Kidney epithelial cell (primary cell): ENCODE measurements around the gene ROR1. TPM values are rescaled to one million over a fixed set of nuclear protein-coding genes. Genes with fewer than 3 reads are reported as not detected.

Experiments used
- DNase-seq: peaks from one replicate; pipeline ENCODE4 v3.0.0-alpha.2; 2010; ENCODE audit warnings: low read depth
- H3K27me3 ChIP-seq: 2 replicates; pipeline ENCODE4 v1.6.0; 2011; ENCODE audit warnings: low read length; ENCODE audit not compliant: control insufficient read depth, insufficient read depth
- H3K36me3 ChIP-seq: 2 replicates; pipeline ENCODE4 v1.5.1; 2011; ENCODE audit warnings: low read length; ENCODE audit not compliant: control insufficient read depth, insufficient read depth
- H3K4me3 ChIP-seq: 2 replicates; pipeline ENCODE4 v1.5.1; 2011; ENCODE audit warnings: low read depth, mild to moderate bottlenecking, control low read depth, low read length
- CTCF ChIP-seq: IDR thresholded peaks from 2 replicates; pipeline ENCODE4 v1.5.1; 2011; ENCODE audit warnings: mild to moderate bottlenecking, moderate library complexity, low read length, control low read depth, inconsistent platforms; ENCODE audit not compliant: insufficient read depth, poor library complexity, severe bottlenecking
- total RNA-seq: library from RNA; depleted of rRNA; stranded (reverse); fragments of >200 nt; gene quantifications from 2 replicates; pipeline ENCODE4 v1.2.3, GENCODE V29; 2015

Gene ROR1
- total RNA-seq, 1 donor from 2014 or later, result 21.5 TPM

GRCh38 chr1:63945943-63946342, 172.1 kb downstream of the ROR1 start:
- H3K36me3 ChIP-seq, result no peaks in the 10 kb centered on the region
- no peaks in the 10 kb centered on the region for H3K27me3 ChIP-seq
- no peak for DNase-seq
- no peak overlapping the region for H3K4me3 ChIP-seq
- TF ChIP-seq CTCF, result no peak

GRCh38 chr1:63946866-63947491, 173.2 kb downstream of the ROR1 start:
- no peak overlapping the region for H3K4me3 ChIP-seq
- TF ChIP-seq CTCF, result no peak
- DNase-seq, result no peak
- no peaks in the 10 kb centered on the region for H3K36me3 ChIP-seq
- no peaks in the 10 kb centered on the region for H3K27me3 ChIP-seq

GRCh38 chr1:63947904-63948303, 174.1 kb downstream of the ROR1 start:
- DNase-seq, result no peak
- Histone ChIP-seq H3K27me3 (no peaks in the 10 kb centered on the region), H3K36me3 (no peaks in the 10 kb centered on the region), H3K4me3 (no peak overlapping the region)
- no peak for TF ChIP-seq CTCF

- no peak overlapping the region for H3K4me3 ChIP-seq
- H3K27me3 ChIP-seq, result no peaks in the 10 kb centered on the region
- no peaks in the 10 kb centered on the region for H3K36me3 ChIP-seq
- no peak for TF ChIP-seq CTCF
- DNase-seq, result no peak
These were observed 176.2 kb downstream of the ROR1 start for GRCh38 chr1:63950023-63950422.

- Histone ChIP-seq H3K36me3 (no peaks in the 10 kb centered on the region), H3K27me3 (no peaks in the 10 kb centered on the region), H3K4me3 (no peak overlapping the region)
- no peak for TF ChIP-seq CTCF
- DNase-seq, result no peak
These were observed 177.5 kb downstream of the ROR1 start for GRCh38 chr1:63951059-63951946.
